Left lung (tissue), 14 donors: ENCODE results near the gene MYCN. TPM values are rescaled to one million over a fixed set of nuclear protein-coding genes. Genes with fewer than 3 reads are reported as not detected.
A peak's percentile ranks its signal among the peaks of the same experiment; 100 is the strongest.

Source experiments
- ATAC-seq: fragments of 200-7000 bp; cut with Tn5 transposase; one replicate; pipeline ENCODE4 v1.9.1; 2020; ENCODE audit warnings: moderate library complexity
- DNase-seq, 4 donors: peaks; one replicate each; pipeline ENCODE4 v3.0.0-alpha.2; 2013 to 2020
- H3K27ac ChIP-seq, 2 donors: fragments of 200-600 bp; sonication (generic) in 1 of 2; one replicate each; pipeline versions ENCODE4 v1.5.0 to v1.8.0; 2020 to 2021
- H3K27me3 ChIP-seq, 2 donors: fragments of 200-600 bp; sonication (generic) in 1 of 2; one replicate each; pipeline versions ENCODE4 v1.5.0 to v1.8.0; 2020 to 2021
- H3K36me3 ChIP-seq, 2 donors: fragments of 200-600 bp; sonication (generic) in 1 of 2; one replicate each; pipeline versions ENCODE4 v1.5.0 to v1.8.0; 2020 to 2021
- H3K4me1 ChIP-seq, 2 donors: fragments of 200-600 bp; one replicate each; pipeline ENCODE4 v1.8.0; 2021
- H3K4me3 ChIP-seq, 2 donors: fragments of 200-600 bp; sonication (generic) in 1 of 2; one replicate each; pipeline versions ENCODE4 v1.5.0 to v1.8.0; 2020 to 2021; ENCODE audit warnings: mild to moderate bottlenecking in 1 of 2
- H3K9me3 ChIP-seq, 2 donors: fragments of 200-600 bp; sonication (generic) in 1 of 2; one replicate each; pipeline versions ENCODE4 v1.5.0 to v1.8.0; 2020 to 2021
- CTCF ChIP-seq, 2 donors: fragments of 200-600 bp; sonication (generic) in 1 of 2; IDR thresholded peaks; one replicate each; pipeline versions ENCODE4 v1.5.0 to v1.8.0; 2021; ENCODE audit warnings: antibody characterized with exemption in 2 of 2
- intact Hi-C, 2 donors: fragments of 100-400 bp; cut with DNase I; formaldehyde crosslinking; loops; one replicate each; pipeline versions ENCODE4 v1.11.2 to v1.14.2; 2022
- long read RNA-seq, 12 donors: library from polyadenylated mRNA in 2 of 12; unstranded in 2 of 12; transcript quantifications; one replicate each; pipeline ENCODE4 v2.0.0 and lab custom pipeline, GENCODE V29; 2019 to 2026
- polyA plus RNA-seq, 6 donors: library from polyadenylated mRNA; unstranded; fragments of 120-200 nt; gene quantifications; one replicate each; pipeline ENCODE4 v1.2.1, GENCODE V29; 2013; ENCODE audit not compliant: insufficient read length in 6 of 6
- total RNA-seq, 2 donors: library from RNA; stranded (reverse); fragmentation: NEBNext Ultra II Directional; extraction: Animal tissue kit (Norgen Biotek cat#: 25700); gene quantifications; one replicate each; pipeline ENCODE4 v1.2.1, GENCODE V29; 2021
- donor health status: DM: no; HTN: yes; CAD: no.
- donor health status: DM: no; HTN: no; CAD: no.

Gene MYCN
- under 1 TPM; 0.60 to 0.61 TPM for total RNA-seq
- 10 to 100 TPM; 13.5 to 22.2 (median 18.6) TPM for polyA plus RNA-seq
- long read RNA-seq, donor 1, transcript MYCN-201 (3 exons, 2,602 nt), result major isoform, 15 of 15 reads
- long read RNA-seq, donor 1, partial matches to known transcripts, result 0 of 15 reads
- long read RNA-seq, donor 1, other reads (novel, unspliced or antisense), result 0 of 15 reads
- long read RNA-seq, donor 2, transcript MYCN-201 (3 exons, 2,602 nt), result major isoform, 6 of 11 reads
- long read RNA-seq, donor 2, partial matches to known transcripts, result 5 of 11 reads
- long read RNA-seq, donor 2, other reads (novel, unspliced or antisense), result 0 of 11 reads
- long read RNA-seq, donor 3, transcript MYCN-201 (3 exons, 2,602 nt), result major isoform, 8 of 8 reads
- long read RNA-seq, donor 3, partial matches to known transcripts, result 0 of 8 reads
- long read RNA-seq, donor 3, other reads (novel, unspliced or antisense), result 0 of 8 reads
- long read RNA-seq, donor 4, result 0 reads
- long read RNA-seq, donor 5, transcript MYCN-201 (3 exons, 2,602 nt), result major isoform, 9 of 9 reads
- long read RNA-seq, donor 5, partial matches to known transcripts, result 0 of 9 reads
- long read RNA-seq, donor 5, other reads (novel, unspliced or antisense), result 0 of 9 reads
- long read RNA-seq, donor 6, partial matches to known transcripts, result 0 of 2 reads
- long read RNA-seq, donor 6, other reads (novel, unspliced or antisense), result 0 of 2 reads
- long read RNA-seq, donor 7, partial matches to known transcripts, result 0 of 1 reads
- long read RNA-seq, donor 7, other reads (novel, unspliced or antisense), result 0 of 1 reads
- long read RNA-seq, donor 8, partial matches to known transcripts, result 17 of 20 reads
- long read RNA-seq, donor 8, other reads (novel, unspliced or antisense), result 0 of 20 reads
- long read RNA-seq, donor 9, result 0 reads
- long read RNA-seq, donor 10, result 0 reads
- long read RNA-seq, donor 11, partial matches to known transcripts, result 61 of 61 reads
- long read RNA-seq, donor 11, other reads (novel, unspliced or antisense), result 0 of 61 reads
- long read RNA-seq, donor 12, transcript MYCN-201 (3 exons, 2,602 nt), result major isoform, 6 of 6 reads
- long read RNA-seq, donor 12, partial matches to known transcripts, result 0 of 6 reads
- long read RNA-seq, donor 12, other reads (novel, unspliced or antisense), result 0 of 6 reads

GRCh38 chr2:15939854-15940660 lies at the start of gene MYCN:
MYCN (plus strand) TSS chr2:15940550; CDS start chr2:15942065, 1,515 bp downstream.
- no peak within 1 kb of the TSS for H3K27ac ChIP-seq
- ATAC-seq, result peak; percentile 39
- intact Hi-C loops, result loop anchor here in 1 of 2 donors (10.0 kb wide), 2 partner anchors 345 to 665 kb away; no protein-coding TSS in a partner anchor
- peak within 1 kb of the TSS; percentile 31 to 33 for H3K4me3 ChIP-seq
- H3K36me3 ChIP-seq, result no peaks in the 10 kb centered on the region
- peak in 1 of 2 donors; percentile 72 for TF ChIP-seq CTCF (IDR thresholded peaks at IDR 0.05)
- H3K27me3 ChIP-seq, result peaks cover 35 to 75% of the 10 kb centered on the region in 2 donors
- peaks cover 23 to 50% of the 10 kb centered on the region in 2 donors for H3K4me1 ChIP-seq
- no peaks in the 10 kb centered on the region for H3K9me3 ChIP-seq
- DNase-seq, result peak in 2 of 4 donors; percentile 61 to 83

- intact Hi-C loops, result no loop called here
- Histone ChIP-seq H3K36me3 (no peaks in the 10 kb centered on the region), H3K4me3 (no peak overlapping the region), H3K27ac (no peak overlapping the region), H3K4me1 (no peaks in the 10 kb centered on the region), H3K27me3 (no peaks in the 10 kb centered on the region), H3K9me3 (no peaks in the 10 kb centered on the region)
- no peak for ATAC-seq
- peak in 1 of 4 donors; percentile 15 for DNase-seq
- TF ChIP-seq CTCF (IDR thresholded peaks at IDR 0.05), result no peak
Measured at GRCh38 chr2:15890936-15891905, 49.1 kb upstream of the MYCN start.

GRCh38 chr2:15892151-15892880 lies 48.0 kb upstream of the MYCN start:
- H3K27ac ChIP-seq, result no peak overlapping the region
- H3K9me3 ChIP-seq, result peaks cover 0 to under 1% of the 10 kb centered on the region in 2 donors
- ATAC-seq, result no peak
- no peak for TF ChIP-seq CTCF (IDR thresholded peaks at IDR 0.05)
- no peak overlapping the region for H3K4me3 ChIP-seq
- H3K27me3 ChIP-seq, result no peaks in the 10 kb centered on the region
- no peak for DNase-seq
- H3K4me1 ChIP-seq, result no peaks in the 10 kb centered on the region
- no peaks in the 10 kb centered on the region for H3K36me3 ChIP-seq
- intact Hi-C loops, result no loop called here
